Activated naive CD4-positive, alpha-beta T cell treated with anti-CD3 and anti-CD28 coated beads, Interleukin-2, amount 10 ng/mL, durations not matched to agents 7 days and 5 days (primary cell): ENCODE data around the gene ATF2.
"Not testable (repeated sequence)": the region's sequence is repeated elsewhere in the genome, so short reads cannot be mapped to it uniquely, and the experiment has no call there.

Source experiments
- CTCF ChIA-PET: fragments of 350-600 bp; sonication (Branson Sonifier 250); formaldehyde crosslinking; loops from one replicate; lab custom pipeline; 2021; ENCODE audit warnings: antibody characterized with exemption; lab: Charles Lee
- DNase-seq: peaks from one replicate; pipeline ENCODE4 v3.0.0-alpha.2; 2020
- H3K27ac Mint-ChIP-seq: one replicate; pipeline ENCODE4 v1.8.0; 2021; ENCODE audit warnings: mild to moderate bottlenecking, moderate library complexity, mixed read lengths
- H3K27me3 Mint-ChIP-seq: one replicate; pipeline ENCODE4 v1.8.0; 2021; ENCODE audit warnings: mild to moderate bottlenecking, mixed read lengths
- H3K36me3 Mint-ChIP-seq: one replicate; pipeline ENCODE4 v1.8.0; 2021; ENCODE audit warnings: mixed read lengths
- H3K4me1 Mint-ChIP-seq: one replicate; pipeline ENCODE4 v1.8.0; 2021; ENCODE audit warnings: mixed read lengths
- H3K4me3 Mint-ChIP-seq: one replicate; pipeline ENCODE4 v1.8.0; 2021; ENCODE audit warnings: mild to moderate bottlenecking, moderate library complexity, mixed read lengths
- H3K9me3 Mint-ChIP-seq: one replicate; pipeline ENCODE4 v1.8.0; 2021; ENCODE audit warnings: mixed read lengths

The ATF2 gene

DNA sequence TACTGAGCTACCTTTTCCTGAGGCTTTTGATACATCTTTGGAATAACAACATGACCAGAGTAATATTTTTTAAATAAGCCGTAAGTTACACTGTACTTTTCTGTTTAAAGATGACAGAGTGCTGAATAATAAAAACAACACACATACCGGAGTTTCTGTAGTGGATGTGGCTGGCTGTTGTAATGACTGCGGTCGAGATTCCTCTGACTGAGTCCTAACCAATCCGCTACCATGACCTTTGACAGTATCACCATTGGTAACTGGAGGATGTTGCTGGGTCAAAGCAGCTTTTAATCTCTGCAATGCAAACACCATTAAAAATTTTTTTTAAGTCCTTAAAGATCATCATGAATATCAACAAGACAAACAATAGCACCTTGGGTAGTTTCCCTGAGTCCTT lies 70.7 kb downstream of the ATF2 start:
- Mint-ChIP-seq H3K27ac (no peak overlapping the region), H3K9me3 (no peaks in the 10 kb centered on the region), H3K4me3 (no peak overlapping the region), H3K36me3 (peaks cover 24% of the 10 kb centered on the region), H3K4me1 (no peaks in the 10 kb centered on the region), H3K27me3 (no peaks in the 10 kb centered on the region)
- DNase-seq: no peak
- CTCF ChIA-PET: interaction anchor here (0.9 kb wide), 1 partner anchor 348 kb away, joined by 3 read pairs; no protein-coding TSS in a partner anchor

DNA sequence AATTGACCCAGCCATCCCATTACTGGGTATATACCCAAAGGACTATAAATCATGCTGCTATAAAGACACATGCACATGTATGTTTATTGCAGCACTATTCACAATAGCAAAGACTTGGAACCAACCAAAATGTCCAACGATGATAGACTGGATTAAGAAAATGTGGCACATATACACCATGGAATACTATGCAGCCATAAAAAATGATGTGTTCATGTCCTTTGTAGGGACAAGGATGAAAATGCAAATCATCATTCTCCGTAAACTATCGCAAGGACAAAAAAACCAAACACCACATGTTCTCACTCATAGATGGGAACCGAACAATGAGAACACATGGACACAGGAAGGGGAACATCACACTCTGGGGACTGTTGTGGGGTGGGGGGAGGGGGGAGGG lies 83.9 kb downstream of the ATF2 start:
- DNase-seq, H3K27ac Mint-ChIP-seq, H3K27me3 Mint-ChIP-seq, CTCF ChIA-PET, H3K9me3 Mint-ChIP-seq, H3K4me3 Mint-ChIP-seq, H3K4me1 Mint-ChIP-seq: not testable (repeated sequence)
- H3K36me3 Mint-ChIP-seq: peaks cover 38% of the 10 kb centered on the region

DNA sequence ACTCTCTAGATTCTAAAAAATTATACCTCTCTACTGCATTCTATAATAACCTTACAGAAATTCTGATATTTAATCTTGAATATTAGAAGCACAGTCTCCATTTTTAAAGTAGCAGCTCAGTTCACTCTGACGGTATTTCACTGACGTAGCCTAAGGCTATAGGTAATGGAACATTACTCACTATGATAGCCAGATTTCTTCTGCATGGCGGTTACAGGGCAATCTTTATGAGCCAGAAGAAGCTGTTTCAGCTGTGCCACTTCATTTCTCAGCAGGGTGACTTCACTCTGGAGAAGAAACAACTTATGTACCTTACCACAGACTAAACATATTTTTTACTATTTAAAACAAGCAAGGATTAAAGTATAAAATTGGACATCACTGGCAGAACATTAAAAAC lies 87.5 kb downstream of the ATF2 start:
- peaks cover 50% of the 10 kb centered on the region for H3K36me3 Mint-ChIP-seq
- no peak overlapping the region for H3K4me3 Mint-ChIP-seq
- H3K9me3 Mint-ChIP-seq: peaks cover 3% of the 10 kb centered on the region
- no peaks in the 10 kb centered on the region for H3K4me1 Mint-ChIP-seq
- DNase-seq: no peak
- CTCF ChIA-PET: interaction anchor here (0.9 to 2.1 kb wide), 3 partner anchors 8 to 331 kb away, joined by 3 to 7 read pairs (median 3); no protein-coding TSS in a partner anchor
- H3K27ac Mint-ChIP-seq: no peak overlapping the region
- no peaks in the 10 kb centered on the region for H3K27me3 Mint-ChIP-seq

DNA sequence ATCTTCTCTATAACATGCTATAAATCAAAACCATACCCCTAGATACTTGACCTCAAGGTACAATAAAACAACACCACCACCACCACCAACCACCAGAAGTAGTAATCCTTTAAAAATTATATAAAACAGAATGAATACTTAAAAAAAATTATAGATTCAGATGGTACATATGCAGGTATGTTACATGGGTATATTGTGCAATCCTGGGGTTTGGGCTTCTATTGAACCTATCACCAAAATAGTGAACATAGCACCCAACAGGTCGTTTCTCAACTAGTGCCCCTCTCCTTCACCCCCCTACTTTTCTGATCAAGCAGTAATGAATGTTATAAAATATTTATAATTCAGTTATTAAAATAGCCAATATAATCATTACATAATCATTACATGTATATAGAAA lies 91.7 kb downstream of the ATF2 start:
- CTCF ChIA-PET: no interaction called here

DNA sequence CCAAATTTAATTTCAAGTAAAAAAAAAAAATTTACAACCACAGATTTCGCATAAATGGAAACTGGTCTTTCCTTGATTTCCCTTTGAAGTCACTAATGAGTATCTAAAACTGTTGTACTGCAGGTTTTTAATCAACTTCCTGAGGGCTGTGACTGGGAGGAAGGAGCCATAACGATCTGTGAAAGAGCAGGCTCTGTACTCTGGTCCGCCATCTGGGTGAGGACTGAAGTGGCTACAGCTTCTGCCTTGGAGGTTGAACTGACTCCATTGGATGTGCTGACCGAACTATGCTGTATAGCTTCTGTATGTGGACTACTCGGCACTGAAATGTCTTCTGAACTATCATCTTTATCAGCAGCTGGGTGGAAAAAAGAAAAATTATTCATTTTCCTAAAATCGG lies 93.5 kb downstream of the ATF2 start:
- no peak for DNase-seq
- CTCF ChIA-PET: no interaction called here
- H3K27ac Mint-ChIP-seq: no peak overlapping the region
- H3K4me1 Mint-ChIP-seq: no peaks in the 10 kb centered on the region
- no peaks in the 10 kb centered on the region for H3K9me3 Mint-ChIP-seq
- no peak overlapping the region for H3K4me3 Mint-ChIP-seq
- no peaks in the 10 kb centered on the region for H3K27me3 Mint-ChIP-seq
- H3K36me3 Mint-ChIP-seq: peaks cover 43% of the 10 kb centered on the region

More for the DNA sequence above, 91.7 kb downstream of the ATF2 start:
- Mint-ChIP-seq H3K4me3 (no peak overlapping the region), H3K9me3 (no peaks in the 10 kb centered on the region), H3K27me3 (no peaks in the 10 kb centered on the region), H3K27ac (no peak overlapping the region), H3K36me3 (peaks cover 50% of the 10 kb centered on the region), H3K4me1 (no peaks in the 10 kb centered on the region)
- no peak for DNase-seq

DNA sequence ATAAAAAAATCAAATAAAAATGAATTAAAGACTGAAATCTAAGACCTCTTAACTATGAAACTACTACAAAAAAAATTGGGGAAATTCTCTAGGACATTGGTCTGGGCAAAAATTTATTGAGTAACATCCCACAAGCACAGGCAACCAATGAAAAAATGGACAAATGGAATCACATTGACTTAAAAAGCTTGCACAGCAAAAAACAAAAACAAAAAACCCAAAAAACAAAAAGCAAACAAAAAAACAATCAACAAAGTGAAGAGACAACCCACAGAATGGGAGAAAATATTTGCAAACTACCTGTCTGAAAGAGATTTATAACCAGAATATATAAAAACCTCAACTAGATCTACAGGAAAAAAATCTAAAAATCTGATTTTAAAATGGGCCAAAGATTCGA lies 99.5 kb downstream of the ATF2 start:
- peaks cover 28% of the 10 kb centered on the region for H3K36me3 Mint-ChIP-seq
- no peaks in the 10 kb centered on the region for H3K4me1 Mint-ChIP-seq
- no peak for DNase-seq
- no peaks in the 10 kb centered on the region for H3K27me3 Mint-ChIP-seq
- CTCF ChIA-PET: no interaction called here
- H3K9me3 Mint-ChIP-seq: no peaks in the 10 kb centered on the region
- H3K27ac Mint-ChIP-seq: no peak overlapping the region
- H3K4me3 Mint-ChIP-seq: no peak overlapping the region

DNA sequence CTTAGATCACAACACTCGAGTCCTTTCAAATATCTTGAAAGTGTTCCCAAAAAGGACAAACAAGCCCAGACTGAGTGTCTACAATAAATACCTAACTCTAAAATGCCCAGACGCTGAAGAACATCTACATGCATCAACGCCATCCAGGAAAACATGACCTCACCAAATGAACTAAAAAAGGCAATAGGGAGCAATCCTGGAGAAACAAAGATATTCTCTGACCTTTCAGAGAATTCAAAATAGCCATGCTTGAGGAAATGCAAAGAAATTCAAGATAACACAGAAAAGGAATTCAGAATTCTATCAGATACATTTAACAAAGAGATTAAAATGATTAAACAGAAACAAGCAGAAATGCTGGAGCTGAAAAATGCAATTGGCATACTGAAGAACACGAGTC lies 101.6 kb downstream of the ATF2 start:
- Mint-ChIP-seq H3K36me3 (peaks cover 25% of the 10 kb centered on the region), H3K9me3 (no peaks in the 10 kb centered on the region), H3K27me3 (no peaks in the 10 kb centered on the region), H3K27ac (no peak overlapping the region), H3K4me3 (no peak overlapping the region), H3K4me1 (no peaks in the 10 kb centered on the region)
- CTCF ChIA-PET: no interaction called here
- DNase-seq: no peak

DNA sequence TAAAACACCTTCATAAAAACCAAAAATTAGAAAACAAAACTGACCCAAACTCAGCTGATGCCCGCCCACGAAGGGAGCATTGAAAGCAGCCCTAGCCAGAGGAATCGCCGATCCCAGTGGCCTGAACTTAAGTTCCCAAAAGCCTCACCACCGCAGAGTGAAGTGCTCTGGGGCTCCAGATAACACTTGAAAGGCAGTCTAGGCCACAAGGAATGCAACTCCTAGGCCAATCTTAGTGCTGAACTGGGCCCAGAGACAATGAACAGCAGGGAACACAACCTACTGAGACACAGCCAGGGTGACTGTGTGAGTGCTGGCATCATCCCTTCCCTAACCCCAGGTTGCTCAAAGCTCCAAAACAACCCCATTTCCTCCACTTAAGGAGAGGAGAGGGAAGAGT lies 103.2 kb downstream of the ATF2 start:
- no peak for DNase-seq
- H3K4me1 Mint-ChIP-seq: no peaks in the 10 kb centered on the region
- no peaks in the 10 kb centered on the region for H3K27me3 Mint-ChIP-seq
- H3K27ac Mint-ChIP-seq: no peak overlapping the region
- H3K4me3 Mint-ChIP-seq: no peak overlapping the region
- H3K9me3 Mint-ChIP-seq: no peaks in the 10 kb centered on the region
- CTCF ChIA-PET: no interaction called here
- peaks cover 21% of the 10 kb centered on the region for H3K36me3 Mint-ChIP-seq

DNA sequence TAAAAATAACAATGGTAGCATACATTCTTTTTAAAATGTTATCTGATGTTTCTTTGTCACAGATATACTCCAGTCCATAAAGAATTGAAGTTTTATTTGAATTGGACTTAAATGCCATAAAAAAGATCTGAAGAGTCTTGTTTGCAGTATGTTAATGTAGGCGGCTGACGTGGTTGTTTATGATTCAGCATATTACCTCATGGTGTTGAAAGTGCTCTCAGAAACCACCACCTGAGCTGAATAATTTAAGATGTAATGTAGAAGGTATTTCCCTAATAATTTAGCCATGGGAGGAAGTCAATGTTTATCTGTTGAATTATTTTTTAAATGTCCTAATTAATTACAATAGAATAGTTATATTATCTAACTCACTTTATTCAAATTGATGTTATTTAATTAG lies 104.3 kb downstream of the ATF2 start:
- H3K4me3 Mint-ChIP-seq: no peak overlapping the region
- H3K9me3 Mint-ChIP-seq: no peaks in the 10 kb centered on the region
- peaks cover 27% of the 10 kb centered on the region for H3K36me3 Mint-ChIP-seq
- H3K27me3 Mint-ChIP-seq: no peaks in the 10 kb centered on the region
- no peak for DNase-seq
- no peak overlapping the region for H3K27ac Mint-ChIP-seq
- no peaks in the 10 kb centered on the region for H3K4me1 Mint-ChIP-seq
- CTCF ChIA-PET: interaction anchor here (0.8 kb wide), 1 partner anchor 323 kb away, joined by 3 read pairs; no protein-coding TSS in a partner anchor

DNA sequence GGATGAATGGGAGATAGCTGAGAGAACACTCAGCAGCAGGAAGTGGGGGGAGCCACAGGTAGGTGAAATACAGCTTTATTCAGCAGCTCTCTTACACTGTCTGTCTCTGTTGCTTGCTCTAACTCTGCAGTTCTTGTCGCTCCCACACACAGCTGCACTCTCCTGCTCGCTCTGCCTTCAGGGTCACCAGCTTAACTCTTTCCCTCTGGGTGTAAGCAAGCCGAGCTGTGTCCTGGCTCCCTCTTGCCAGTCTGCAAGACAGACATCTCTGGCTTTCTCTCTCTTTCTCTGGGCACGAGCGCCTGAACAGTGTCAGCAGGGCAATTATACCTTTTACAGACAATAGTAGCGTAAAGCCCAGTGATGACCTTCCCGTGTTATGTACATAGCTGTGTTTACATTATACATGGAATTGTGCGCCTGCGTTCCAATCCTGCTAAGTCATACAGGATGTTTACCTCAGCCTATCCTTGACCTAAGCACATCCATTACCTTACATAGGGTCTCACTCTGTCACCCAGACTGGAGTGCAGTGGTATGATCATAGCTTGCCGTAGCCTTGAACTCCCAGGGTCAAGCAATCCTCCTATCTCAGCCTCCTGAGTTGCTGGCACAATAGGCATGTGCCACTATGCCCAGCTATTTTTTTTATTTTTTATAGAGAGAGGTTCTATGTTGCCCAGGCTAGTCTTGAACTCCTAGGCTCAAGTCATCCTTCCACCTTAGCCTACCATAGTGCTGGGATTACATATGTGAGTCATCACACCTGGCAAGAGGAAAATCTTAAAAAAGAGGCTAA lies 105.0 kb downstream of the ATF2 start:
- Mint-ChIP-seq H3K27me3 (no peaks in the 10 kb centered on the region), H3K9me3 (no peaks in the 10 kb centered on the region), H3K4me1 (no peaks in the 10 kb centered on the region), H3K27ac (no peak overlapping the region), H3K36me3 (peaks cover 27% of the 10 kb centered on the region), H3K4me3 (no peak overlapping the region)
- CTCF ChIA-PET: interaction anchor here (0.8 to 0.9 kb wide), 2 partner anchors 11 to 322 kb away, joined by 3 read pairs; no protein-coding TSS in a partner anchor
- DNase-seq: no peak

DNA sequence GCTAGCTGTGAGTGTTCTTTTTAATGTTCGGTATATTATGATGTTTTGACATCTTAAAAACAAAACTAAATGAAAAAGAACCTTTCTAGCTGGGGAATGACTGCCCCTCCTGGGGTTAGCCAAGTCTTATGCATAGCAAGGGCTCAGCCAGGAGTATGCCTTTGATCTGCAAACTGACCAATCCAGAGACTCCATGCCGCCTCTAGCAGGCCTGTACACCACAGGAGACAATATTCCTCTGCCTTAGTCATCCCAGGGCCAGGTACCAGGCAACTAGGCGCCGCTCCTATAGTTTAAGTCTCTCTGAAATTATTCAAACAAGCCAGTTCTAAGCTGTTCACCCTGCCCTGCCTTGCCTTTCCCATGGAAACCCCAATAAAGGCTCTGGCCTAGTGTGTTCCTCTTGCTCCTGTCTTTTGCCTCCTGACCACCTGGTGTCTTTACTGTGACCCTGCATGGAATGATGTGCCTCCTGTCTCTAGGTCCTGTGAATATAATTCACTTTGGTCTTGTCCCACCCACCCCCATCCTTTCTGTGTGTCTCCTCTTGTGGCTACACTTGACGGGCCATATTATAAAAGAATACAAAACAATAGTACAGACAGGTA lies 110.8 kb downstream of the ATF2 start:
- no peak for DNase-seq
- H3K36me3 Mint-ChIP-seq: peaks cover 6% of the 10 kb centered on the region
- no peaks in the 10 kb centered on the region for H3K9me3 Mint-ChIP-seq
- CTCF ChIA-PET: no interaction called here
- no peak overlapping the region for H3K27ac Mint-ChIP-seq
- no peaks in the 10 kb centered on the region for H3K27me3 Mint-ChIP-seq
- H3K4me3 Mint-ChIP-seq: no peak overlapping the region
- no peaks in the 10 kb centered on the region for H3K4me1 Mint-ChIP-seq

DNA sequence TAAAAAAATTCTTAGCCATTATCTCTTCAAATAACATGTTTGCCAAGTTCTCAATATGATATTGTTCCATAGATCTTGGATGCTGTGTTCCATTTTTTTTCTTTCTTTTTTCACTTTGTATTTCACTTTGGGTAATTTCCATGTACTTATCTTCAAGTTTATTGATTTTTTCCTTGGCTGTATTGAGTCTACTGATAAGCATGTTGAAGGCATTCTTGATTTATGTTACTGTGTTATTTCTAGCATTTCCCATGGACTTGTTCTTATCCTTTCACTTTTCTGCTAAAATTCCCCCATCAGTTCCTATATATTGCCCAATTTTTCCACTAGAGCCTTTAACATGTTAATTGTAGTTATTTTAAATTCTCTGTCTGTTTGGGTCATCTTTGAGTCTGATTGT lies 112.0 kb downstream of the ATF2 start:
- DNase-seq: no peak
- H3K4me3 Mint-ChIP-seq: no peak overlapping the region
- no peaks in the 10 kb centered on the region for H3K27me3 Mint-ChIP-seq
- peaks cover 6% of the 10 kb centered on the region for H3K36me3 Mint-ChIP-seq
- no peaks in the 10 kb centered on the region for H3K9me3 Mint-ChIP-seq
- CTCF ChIA-PET: no interaction called here
- H3K4me1 Mint-ChIP-seq: no peaks in the 10 kb centered on the region
- H3K27ac Mint-ChIP-seq: no peak overlapping the region

DNA sequence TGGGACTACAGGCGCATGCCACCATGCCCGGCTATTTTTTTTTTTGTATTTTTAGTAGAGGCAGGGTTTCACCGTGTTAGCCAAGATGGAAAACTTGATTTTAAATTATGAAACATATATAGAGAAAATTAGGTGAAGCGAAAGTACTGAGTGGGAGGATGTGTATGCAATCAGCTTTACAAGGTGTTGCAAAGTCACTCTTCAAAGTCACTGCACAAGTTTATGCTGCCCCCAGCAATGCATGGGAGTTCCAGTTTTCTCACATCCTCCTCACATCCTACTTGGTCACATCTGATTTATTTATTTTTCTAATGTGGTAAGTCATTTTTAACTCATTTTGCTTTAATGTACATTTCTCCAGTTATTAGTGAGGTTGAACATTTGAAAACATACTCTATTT lies 113.7 kb downstream of the ATF2 start:
- DNase-seq: no peak
- no peaks in the 10 kb centered on the region for H3K9me3 Mint-ChIP-seq
- no peaks in the 10 kb centered on the region for H3K27me3 Mint-ChIP-seq
- no peak overlapping the region for H3K27ac Mint-ChIP-seq
- H3K4me1 Mint-ChIP-seq: no peaks in the 10 kb centered on the region
- H3K36me3 Mint-ChIP-seq: peaks cover 4% of the 10 kb centered on the region
- no peak overlapping the region for H3K4me3 Mint-ChIP-seq
- CTCF ChIA-PET: no interaction called here

DNA sequence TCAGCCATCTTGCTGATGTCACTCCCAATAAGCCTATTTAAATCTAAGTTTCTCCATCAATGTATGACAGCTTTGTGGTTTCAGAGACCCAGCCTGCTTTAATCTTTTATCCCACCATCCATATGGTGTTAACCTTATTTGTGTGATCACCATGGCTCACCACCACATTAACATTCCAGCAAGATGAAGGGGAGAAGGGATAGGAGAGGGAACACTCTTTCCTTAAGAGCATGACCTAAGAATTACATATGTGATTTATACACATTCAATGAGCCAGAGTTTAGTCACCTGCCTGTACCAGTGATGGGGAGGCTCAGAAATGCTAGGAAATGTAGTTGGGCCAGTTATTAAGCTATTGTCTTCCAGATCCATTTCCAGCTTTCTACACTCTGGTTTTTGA lies 118.3 kb downstream of the ATF2 start:
- no peak overlapping the region for H3K27ac Mint-ChIP-seq
- no peaks in the 10 kb centered on the region for H3K4me1 Mint-ChIP-seq
- no peaks in the 10 kb centered on the region for H3K9me3 Mint-ChIP-seq
- peaks cover 8% of the 10 kb centered on the region for H3K27me3 Mint-ChIP-seq
- H3K36me3 Mint-ChIP-seq: no peaks in the 10 kb centered on the region
- DNase-seq: no peak
- H3K4me3 Mint-ChIP-seq: no peak overlapping the region
- CTCF ChIA-PET: no interaction called here

DNA sequence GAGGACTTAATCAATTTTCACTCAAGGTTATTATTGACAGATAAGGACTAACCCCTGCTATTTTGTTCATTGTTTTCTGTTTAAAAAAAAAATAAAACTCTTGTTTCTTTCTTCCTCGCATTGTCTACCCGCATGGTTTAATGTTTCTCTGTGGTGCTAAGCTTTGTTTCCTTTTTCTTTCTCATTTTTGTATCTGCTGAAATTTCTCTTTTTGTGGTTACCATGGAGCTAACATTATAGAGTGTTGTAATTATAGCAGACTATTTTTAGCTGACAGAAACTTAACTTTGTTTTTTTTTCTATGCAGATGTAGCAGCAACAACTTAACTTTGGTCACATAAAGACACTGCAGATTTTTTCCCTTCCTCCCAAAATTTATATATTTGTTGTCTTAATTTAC lies 119.7 kb downstream of the ATF2 start:
- CTCF ChIA-PET: interaction anchor here (1.0 kb wide), 1 partner anchor 11 kb away, joined by 3 read pairs; no protein-coding TSS in a partner anchor
- no peak for DNase-seq
- no peaks in the 10 kb centered on the region for H3K36me3 Mint-ChIP-seq
- peaks cover 9% of the 10 kb centered on the region for H3K27me3 Mint-ChIP-seq
- no peak overlapping the region for H3K4me3 Mint-ChIP-seq
- no peaks in the 10 kb centered on the region for H3K9me3 Mint-ChIP-seq
- H3K27ac Mint-ChIP-seq: no peak overlapping the region
- no peaks in the 10 kb centered on the region for H3K4me1 Mint-ChIP-seq
